SK-N-SH treated with all-trans-retinoic acid at 6 μM for 48 hours (cell line): Measurements from ENCODE around the gene NFIX.

Experiments used
- ATAC-seq: fragments of 200-7000 bp; cut with Tn5 transposase; 3 replicates; pipeline ENCODE4 v1.9.1; 2020; ENCODE audit warnings: mild to moderate bottlenecking, moderate library complexity
- ARNTL ChIP-seq: fragments of 450-650 bp; formaldehyde crosslinking; IDR thresholded peaks from 2 replicates; pipeline ENCODE4 v1.5.0; 2020; ENCODE audit warnings: low read depth, mild to moderate bottlenecking, moderate library complexity, borderline replicate concordance
- BACH2 ChIP-seq: fragments of 250-450 bp; sonication (Bioruptor Pico); IDR thresholded peaks from 2 replicates; pipeline ENCODE4 v1.9.0; 2021; ENCODE audit warnings: mild to moderate bottlenecking, borderline replicate concordance
- CSDC2 ChIP-seq: fragments of 250-450 bp; sonication (Bioruptor Pico); IDR thresholded peaks from 2 replicates; pipeline ENCODE4 v1.5.0; 2020; ENCODE audit warnings: mild to moderate bottlenecking, moderate library complexity
- CSRNP3 ChIP-seq: fragments of 250-450 bp; sonication (Bioruptor Pico); IDR thresholded peaks from 2 replicates; pipeline ENCODE4 v1.5.1; 2021; ENCODE audit warnings: mild to moderate bottlenecking, moderate library complexity
- ESRRG ChIP-seq: fragments of 250-450 bp; sonication (Bioruptor Pico); IDR thresholded peaks from 2 replicates; pipeline ENCODE4 v1.6.1; 2021; ENCODE audit warnings: mild to moderate bottlenecking
- GLIS3 ChIP-seq: fragments of 250-450 bp; sonication (Bioruptor Pico); IDR thresholded peaks from 2 replicates; pipeline ENCODE4 v1.5.0; 2020; ENCODE audit warnings: mild to moderate bottlenecking, moderate library complexity
- ISL1 ChIP-seq: fragments of 250-450 bp; sonication (Bioruptor Pico); IDR thresholded peaks from 2 replicates; pipeline ENCODE4 v2.1.2; 2022; ENCODE audit warnings: mild to moderate bottlenecking, moderate library complexity
- OSR1 ChIP-seq: fragments of 250-450 bp; sonication (Bioruptor Pico); IDR thresholded peaks from 2 replicates; pipeline ENCODE4 v1.8.0; 2022; ENCODE audit warnings: moderate library complexity, mild to moderate bottlenecking, inconsistent platforms
- PATZ1 ChIP-seq: fragments of 250-450 bp; sonication (Bioruptor Pico); IDR thresholded peaks from 2 replicates; pipeline ENCODE4 v1.8.0; 2020; ENCODE audit warnings: mild to moderate bottlenecking, moderate library complexity, borderline replicate concordance
- POU6F1 ChIP-seq: fragments of 250-450 bp; sonication (Bioruptor Pico); IDR thresholded peaks from 2 replicates; pipeline ENCODE4 v1.8.0; 2021; ENCODE audit warnings: low read depth, mild to moderate bottlenecking, moderate library complexity, borderline replicate concordance
- RARB ChIP-seq: fragments of 250-450 bp; sonication (Bioruptor Pico); IDR thresholded peaks from 2 replicates; pipeline ENCODE4 v1.8.0; 2021; ENCODE audit warnings: mild to moderate bottlenecking, moderate library complexity
- TCF4 ChIP-seq: fragments of 250-450 bp; sonication (Bioruptor Pico); IDR thresholded peaks from 2 replicates; pipeline ENCODE4 v1.8.0; 2021; ENCODE audit warnings: mild to moderate bottlenecking, moderate library complexity, borderline replicate concordance
- TOX ChIP-seq: fragments of 250-450 bp; sonication (Bioruptor Pico); IDR thresholded peaks from 2 replicates; pipeline ENCODE4 v1.8.0; 2021; ENCODE audit warnings: mild to moderate bottlenecking, moderate library complexity, borderline replicate concordance
- ZC3H10 ChIP-seq: fragments of 250-450 bp; sonication (Bioruptor Pico); IDR thresholded peaks from 2 replicates; pipeline ENCODE4 v1.5.1; 2021; ENCODE audit warnings: mild to moderate bottlenecking, moderate library complexity
- ZFP3 ChIP-seq: fragments of 250-450 bp; sonication (Bioruptor Pico); IDR thresholded peaks from 2 replicates; pipeline ENCODE4 v1.5.0; 2020; ENCODE audit warnings: mild to moderate bottlenecking, moderate library complexity
- ZFP30 ChIP-seq: fragments of 450-650 bp; formaldehyde crosslinking; IDR thresholded peaks from 2 replicates; pipeline ENCODE4 v1.5.0; 2022; ENCODE audit warnings: mild to moderate bottlenecking, moderate library complexity
- ZNF565 ChIP-seq: fragments of 450-650 bp; formaldehyde crosslinking; conservative IDR thresholded peaks from 2 replicates; pipeline ENCODE4 v1.5.0; 2020; ENCODE audit warnings: low read depth, mild to moderate bottlenecking, moderate library complexity
- ZNF70 ChIP-seq: fragments of 450-650 bp; formaldehyde crosslinking; IDR thresholded peaks from 2 replicates; pipeline ENCODE4 v1.5.0; 2020; ENCODE audit warnings: mild to moderate bottlenecking, moderate library complexity
- ZNF8 ChIP-seq: fragments of 450-650 bp; formaldehyde crosslinking; IDR thresholded peaks from 2 replicates; pipeline ENCODE4 v1.5.0; 2020; ENCODE audit warnings: mild to moderate bottlenecking, moderate library complexity
- TF ChIP-seq, protein P1 (sequence below): fragments of 250-450 bp; sonication (Bioruptor Pico); IDR thresholded peaks from 2 replicates; pipeline ENCODE4 v1.5.1; 2020; ENCODE audit warnings: low read depth, mild to moderate bottlenecking, moderate library complexity
- TF ChIP-seq, protein P2 (sequence below): fragments of 250-450 bp; sonication (Bioruptor Pico); IDR thresholded peaks from 2 replicates; pipeline ENCODE4 v1.5.0; 2020; ENCODE audit warnings: mild to moderate bottlenecking, moderate library complexity

NFIX gene

DNA sequence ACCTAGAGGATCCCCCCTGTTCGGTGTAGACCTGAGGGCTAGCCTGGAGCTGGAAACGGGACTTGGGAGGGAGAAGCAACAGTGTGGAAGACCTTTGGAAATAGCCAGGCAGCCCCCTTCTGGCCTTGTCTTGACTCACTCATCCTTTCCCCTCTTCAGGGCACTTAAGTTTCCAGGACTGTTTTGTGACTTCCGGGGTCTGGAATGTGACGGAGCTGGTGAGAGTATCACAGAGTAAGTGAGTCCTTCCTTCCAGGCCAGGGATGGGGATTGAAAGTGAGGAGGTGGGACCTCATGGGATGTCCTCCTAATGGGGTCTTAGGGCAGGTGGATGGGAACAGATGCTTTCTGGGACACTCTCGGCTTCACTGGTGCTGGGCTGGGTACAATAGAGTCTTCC lies 78.0 kb downstream of the NFIX start:
- TF ChIP-seq ZNF8 (CRISPR knock-in tag) (no peak), ESRRG (CRISPR knock-in tag) (no peak), CSRNP3 (no peak), ZC3H10 (CRISPR knock-in tag) (no peak), ZFP3 (CRISPR knock-in tag) (no peak), OSR1 (CRISPR knock-in tag) (no peak), CSDC2 (CRISPR knock-in tag) (no peak), ZNF70 (CRISPR knock-in tag) (no peak), POU6F1 (no peak)
- no peak for ATAC-seq

GRCh38 chr19:13074378-13074777 lies 79.1 kb downstream of the NFIX start:
- TF ChIP-seq, protein P1, sequence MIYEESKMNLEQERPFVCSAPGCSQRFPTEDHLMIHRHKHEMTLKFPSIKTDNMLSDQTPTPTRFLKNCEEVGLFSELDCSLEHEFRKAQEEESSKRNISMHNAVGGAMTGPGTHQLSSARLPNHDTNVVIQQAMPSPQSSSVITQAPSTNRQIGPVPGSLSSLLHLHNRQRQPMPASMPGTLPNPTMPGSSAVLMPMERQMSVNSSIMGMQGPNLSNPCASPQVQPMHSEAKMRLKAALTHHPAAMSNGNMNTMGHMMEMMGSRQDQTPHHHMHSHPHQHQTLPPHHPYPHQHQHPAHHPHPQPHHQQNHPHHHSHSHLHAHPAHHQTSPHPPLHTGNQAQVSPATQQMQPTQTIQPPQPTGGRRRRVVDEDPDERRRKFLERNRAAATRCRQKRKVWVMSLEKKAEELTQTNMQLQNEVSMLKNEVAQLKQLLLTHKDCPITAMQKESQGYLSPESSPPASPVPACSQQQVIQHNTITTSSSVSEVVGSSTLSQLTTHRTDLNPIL (CRISPR knock-in tag), result no peak
- no peak for TF ChIP-seq ZNF8 (CRISPR knock-in tag)
- TF ChIP-seq ZNF70 (CRISPR knock-in tag), result no peak
- no peak for TF ChIP-seq GLIS3 (CRISPR knock-in tag)
- TF ChIP-seq TOX (CRISPR knock-in tag), result no peak
- no peak for TF ChIP-seq ISL1
- TF ChIP-seq ZNF565 (CRISPR knock-in tag), result no peak
- no peak for TF ChIP-seq TCF4 (CRISPR knock-in tag)
- no peak for TF ChIP-seq OSR1 (CRISPR knock-in tag)
- TF ChIP-seq, protein P2, sequence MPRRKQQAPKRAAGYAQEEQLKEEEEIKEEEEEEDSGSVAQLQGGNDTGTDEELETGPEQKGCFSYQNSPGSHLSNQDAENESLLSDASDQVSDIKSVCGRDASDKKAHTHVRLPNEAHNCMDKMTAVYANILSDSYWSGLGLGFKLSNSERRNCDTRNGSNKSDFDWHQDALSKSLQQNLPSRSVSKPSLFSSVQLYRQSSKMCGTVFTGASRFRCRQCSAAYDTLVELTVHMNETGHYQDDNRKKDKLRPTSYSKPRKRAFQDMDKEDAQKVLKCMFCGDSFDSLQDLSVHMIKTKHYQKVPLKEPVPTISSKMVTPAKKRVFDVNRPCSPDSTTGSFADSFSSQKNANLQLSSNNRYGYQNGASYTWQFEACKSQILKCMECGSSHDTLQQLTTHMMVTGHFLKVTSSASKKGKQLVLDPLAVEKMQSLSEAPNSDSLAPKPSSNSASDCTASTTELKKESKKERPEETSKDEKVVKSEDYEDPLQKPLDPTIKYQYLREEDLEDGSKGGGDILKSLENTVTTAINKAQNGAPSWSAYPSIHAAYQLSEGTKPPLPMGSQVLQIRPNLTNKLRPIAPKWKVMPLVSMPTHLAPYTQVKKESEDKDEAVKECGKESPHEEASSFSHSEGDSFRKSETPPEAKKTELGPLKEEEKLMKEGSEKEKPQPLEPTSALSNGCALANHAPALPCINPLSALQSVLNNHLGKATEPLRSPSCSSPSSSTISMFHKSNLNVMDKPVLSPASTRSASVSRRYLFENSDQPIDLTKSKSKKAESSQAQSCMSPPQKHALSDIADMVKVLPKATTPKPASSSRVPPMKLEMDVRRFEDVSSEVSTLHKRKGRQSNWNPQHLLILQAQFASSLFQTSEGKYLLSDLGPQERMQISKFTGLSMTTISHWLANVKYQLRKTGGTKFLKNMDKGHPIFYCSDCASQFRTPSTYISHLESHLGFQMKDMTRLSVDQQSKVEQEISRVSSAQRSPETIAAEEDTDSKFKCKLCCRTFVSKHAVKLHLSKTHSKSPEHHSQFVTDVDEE (CRISPR knock-in tag), result no peak
- TF ChIP-seq PATZ1 (CRISPR knock-in tag), result no peak
- TF ChIP-seq CSRNP3, result no peak
- TF ChIP-seq ZC3H10 (CRISPR knock-in tag), result no peak
- TF ChIP-seq RARB, result no peak
- no peak for TF ChIP-seq ZFP30
- no peak for TF ChIP-seq BACH2 (CRISPR knock-in tag)
- no peak for TF ChIP-seq CSDC2 (CRISPR knock-in tag)
- no peak for TF ChIP-seq POU6F1
- no peak for TF ChIP-seq ESRRG (CRISPR knock-in tag)
- no peak for TF ChIP-seq ARNTL (CRISPR knock-in tag)
- ATAC-seq, result no peak
